Pulmonary artery endothelial cell (primary cell): ENCODE results near the gene GPR153. TPM values are rescaled to one million over a fixed set of nuclear protein-coding genes. Genes with fewer than 3 reads are reported as not detected.

Source experiments
- DNase-seq: peaks from one replicate; pipeline ENCODE4 v3.0.0-alpha.2; 2011; ENCODE audit warnings: low read depth, low spot score
- total RNA-seq: library from RNA; depleted of rRNA; stranded (reverse); fragments of >200 nt; gene quantifications from 2 replicates; pipeline ENCODE4 v1.2.3, GENCODE V29; 2014

Gene GPR153
- total RNA-seq, 1 donor from 2014 or later = 1.8 TPM

GRCh38 chr1:6248932-6249738 lies 11.8 kb downstream of the GPR153 start:
- DNase-seq = no peak

- DNase-seq = no peak
Observed at GRCh38 chr1:6248161-6248776, 12.6 kb downstream of the GPR153 start.

- DNase-seq = no peak
Observed at GRCh38 chr1:6247651-6248050, 13.2 kb downstream of the GPR153 start.

GRCh38 chr1:6246497-6247467 lies 14.1 kb downstream of the GPR153 start:
- peak; percentile 22 for DNase-seq

GRCh38 chr1:6245869-6246496 lies 14.9 kb downstream of the GPR153 start:
- DNase-seq = no peak

- DNase-seq = peak; percentile 29
Observed at GRCh38 chr1:6245086-6245868, 15.6 kb downstream of the GPR153 start.

- no peak for DNase-seq
Observed at GRCh38 chr1:6244401-6245049, 16.4 kb downstream of the GPR153 start.

GRCh38 chr1:6243993-6244392 lies 16.9 kb downstream of the GPR153 start, which contains the start of gene HES3:
Gene HES3, plus strand, starts transcription at chr1:6244179. Its CDS starts 187 bp downstream, at chr1:6244366.
- DNase-seq = no peak

- no peak for DNase-seq
Observed at GRCh38 chr1:6243053-6243834, 17.7 kb downstream of the GPR153 start.

- no peak for DNase-seq
Observed at GRCh38 chr1:6241887-6242740, 18.8 kb downstream of the GPR153 start.

- no peak for DNase-seq
Observed at GRCh38 chr1:6241107-6241886, 19.6 kb downstream of the GPR153 start.

GRCh38 chr1:6239950-6240768 lies 20.7 kb downstream of the GPR153 start:
- DNase-seq = no peak

- DNase-seq = no peak
Observed at GRCh38 chr1:6239213-6239752, 21.6 kb downstream of the GPR153 start.

GRCh38 chr1:6237093-6237492 lies 23.8 kb downstream of the GPR153 start:
- DNase-seq = no peak

GRCh38 chr1:6235296-6235677 lies 25.6 kb downstream of the GPR153 start:
- DNase-seq = no peak
